ENCODE measurements around the gene EPHA10. TPM values are rescaled to one million over a fixed set of nuclear protein-coding genes. Genes with fewer than 3 reads are reported as not detected.
"Not testable (repeated sequence)": the region's sequence is repeated elsewhere in the genome, so short reads cannot be mapped to it uniquely, and the experiment has no call there.

The EPHA10 gene
- total RNA-seq, 2 experiments from 2014 or later, result not detected

DNA sequence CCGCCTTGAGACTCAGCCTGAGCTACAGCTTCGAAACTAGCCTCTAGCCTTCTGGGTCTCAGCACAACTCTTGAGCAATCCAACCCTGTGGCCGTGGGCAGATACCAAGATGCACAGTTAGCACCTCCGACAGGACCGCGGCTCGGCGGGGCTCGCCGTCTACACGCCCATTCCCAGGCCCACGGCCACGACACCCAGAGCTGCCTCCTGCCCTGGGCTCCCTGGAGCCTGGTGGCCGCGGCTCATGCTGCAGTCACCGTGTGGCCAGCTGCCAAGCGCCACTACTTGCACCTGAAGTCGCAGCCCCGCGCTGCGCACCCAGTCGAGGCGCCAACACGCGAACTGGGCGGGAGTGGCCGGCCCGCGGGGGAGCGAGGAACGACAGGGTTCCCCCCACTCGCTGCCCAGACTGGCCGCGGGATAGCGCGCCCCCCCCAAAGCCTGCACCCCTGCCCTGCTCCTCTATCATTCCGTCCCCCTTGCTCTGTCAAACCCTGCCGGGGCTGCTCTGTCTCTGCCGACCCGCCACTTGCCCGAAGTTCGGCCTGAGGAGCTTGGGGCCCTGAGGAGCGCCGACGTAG is 73.3 kb downstream of the EPHA10 start:
- DNase-seq (peak in 8 of 14 experiments; percentile 4 to 65 (median 12)), ATAC-seq (ENCODE audit: poor library complexity) (no peak)
- Mint-ChIP-seq H3K4me3 (peak overlapping the region; percentile 98), H3K27me3 (no peaks in the 10 kb centered on the region), H3K36me3 (ENCODE audit: low read depth) (peaks cover 17% of the 10 kb centered on the region), H3K4me1 (ENCODE audit: low read depth) (peaks cover 37% of the 10 kb centered on the region), H3K27ac (peak overlapping the region; percentile 90), H3K9me3 (no peaks in the 10 kb centered on the region)
- TF ChIP-seq, protein P1, sequence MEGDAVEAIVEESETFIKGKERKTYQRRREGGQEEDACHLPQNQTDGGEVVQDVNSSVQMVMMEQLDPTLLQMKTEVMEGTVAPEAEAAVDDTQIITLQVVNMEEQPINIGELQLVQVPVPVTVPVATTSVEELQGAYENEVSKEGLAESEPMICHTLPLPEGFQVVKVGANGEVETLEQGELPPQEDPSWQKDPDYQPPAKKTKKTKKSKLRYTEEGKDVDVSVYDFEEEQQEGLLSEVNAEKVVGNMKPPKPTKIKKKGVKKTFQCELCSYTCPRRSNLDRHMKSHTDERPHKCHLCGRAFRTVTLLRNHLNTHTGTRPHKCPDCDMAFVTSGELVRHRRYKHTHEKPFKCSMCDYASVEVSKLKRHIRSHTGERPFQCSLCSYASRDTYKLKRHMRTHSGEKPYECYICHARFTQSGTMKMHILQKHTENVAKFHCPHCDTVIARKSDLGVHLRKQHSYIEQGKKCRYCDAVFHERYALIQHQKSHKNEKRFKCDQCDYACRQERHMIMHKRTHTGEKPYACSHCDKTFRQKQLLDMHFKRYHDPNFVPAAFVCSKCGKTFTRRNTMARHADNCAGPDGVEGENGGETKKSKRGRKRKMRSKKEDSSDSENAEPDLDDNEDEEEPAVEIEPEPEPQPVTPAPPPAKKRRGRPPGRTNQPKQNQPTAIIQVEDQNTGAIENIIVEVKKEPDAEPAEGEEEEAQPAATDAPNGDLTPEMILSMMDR (IDR thresholded peaks at IDR 0.05), result no peak
- Histone ChIP-seq H3K4me1 (ENCODE audit: insufficient read depth, low read length) (peaks cover 41% of the 10 kb centered on the region), H3K4me3 (ENCODE audit: low read length) (peak overlapping the region; percentile 73), H3K9me3 (ENCODE audit: control insufficient read depth in 1 of 2, insufficient read depth in 1 of 2, low read length in 2 of 2) (no peaks in the 10 kb centered on the region), H3K36me3 (ENCODE audit: insufficient read depth, low read length) (peaks cover 5% of the 10 kb centered on the region), H3K27ac (ENCODE audit: low read depth in 1 of 2, low read length in 2 of 2) (peak overlapping the region in 1 of 2 donors; percentile 46), H3K27me3 (ENCODE audit: control insufficient read depth in 1 of 2, insufficient read depth in 2 of 2, low read length in 2 of 2) (no peaks in the 10 kb centered on the region)
- intact Hi-C loops (cut with DNase I, micrococcal nuclease), result loop anchor here (1.0 to 10.0 kb wide), 12 partner anchors 115 to 1239 kb away; partner anchors contain the start of genes C1orf122 (in 2 of the 2), UTP11 (in 2 of the 2), MRPS15 (in 1 of the 2) and MTF1 (in 1 of the 2)
- CTCF ChIA-PET, result interaction anchor here (0.8 to 1.9 kb wide), 5 partner anchors 88 to 178 kb away, joined by 3 to 8 read pairs (median 4); partner anchors contain the start of genes GNL2, MEAF6, MTF1 and YRDC
- POLR2A ChIA-PET, result interaction anchor here (1.1 to 2.6 kb wide), 4 partner anchors 17 to 177 kb away, joined by 4 to 13 read pairs (median 5); partner anchors contain the start of genes C1orf122, MEAF6, MTF1 and YRDC

DNA sequence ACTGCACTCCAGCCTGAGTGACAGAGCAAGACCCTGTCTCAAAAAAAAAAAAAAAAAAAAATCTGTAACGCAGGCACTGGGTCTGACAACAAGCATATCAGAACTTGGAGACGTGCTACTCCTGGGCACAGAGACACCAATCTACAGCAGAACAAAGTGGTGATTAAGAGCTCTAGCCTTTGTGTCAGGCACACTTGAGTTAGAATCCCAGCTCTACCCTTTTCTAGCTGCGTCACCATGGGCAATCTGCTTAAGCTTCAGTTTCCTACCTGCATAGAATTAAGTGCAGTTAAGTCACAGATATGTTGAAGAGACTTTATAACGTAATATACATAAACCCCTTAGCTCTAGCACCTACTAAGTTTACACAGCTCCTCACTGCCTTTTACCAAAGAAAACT is 76.0 kb downstream of the EPHA10 start:
- H3K27ac Mint-ChIP-seq, result peak overlapping the region; percentile 77
- no peaks in the 10 kb centered on the region for H3K27me3 Mint-ChIP-seq
- peak overlapping the region; percentile 90 for H3K4me3 Mint-ChIP-seq
- H3K27ac ChIP-seq (ENCODE audit: low read depth in 1 of 2, low read length in 2 of 2), result no peak overlapping the region
- peaks cover 37% of the 10 kb centered on the region for H3K4me1 Mint-ChIP-seq (ENCODE audit: low read depth)
- ChIA-PET POLR2A (interaction anchor here (0.8 kb wide), 1 partner anchor 124 kb away, joined by 3 read pairs; no protein-coding TSS in a partner anchor), CTCF (interaction anchor here (1.2 to 1.4 kb wide), 2 partner anchors 86 to 174 kb away, joined by 3 to 8 read pairs; partner anchors contain the start of gene MEAF6)
- TF ChIP-seq, protein P1 (IDR thresholded peaks at IDR 0.05), result no peak
- intact Hi-C loops (cut with DNase I, micrococcal nuclease), result loop anchor here in 1 of 2 experiments (5.0 kb wide), 2 partner anchors 243 to 1888 kb away; partner anchors contain the start of gene PABPC4
- no peaks in the 10 kb centered on the region for H3K9me3 ChIP-seq (ENCODE audit: control insufficient read depth in 1 of 2, insufficient read depth in 1 of 2, low read length in 2 of 2)
- H3K4me1 ChIP-seq (ENCODE audit: insufficient read depth, low read length), result peaks cover 41% of the 10 kb centered on the region
- ATAC-seq (ENCODE audit: poor library complexity) (no peak), DNase-seq (no peak)
- no peak overlapping the region for H3K4me3 ChIP-seq (ENCODE audit: low read length)
- H3K36me3 ChIP-seq (ENCODE audit: insufficient read depth, low read length), result peaks cover 28% of the 10 kb centered on the region
- peaks cover 40% of the 10 kb centered on the region for H3K36me3 Mint-ChIP-seq (ENCODE audit: low read depth)
- no peaks in the 10 kb centered on the region for H3K27me3 ChIP-seq (ENCODE audit: control insufficient read depth in 1 of 2, insufficient read depth in 2 of 2, low read length in 2 of 2)
- H3K9me3 Mint-ChIP-seq, result no peaks in the 10 kb centered on the region

DNA sequence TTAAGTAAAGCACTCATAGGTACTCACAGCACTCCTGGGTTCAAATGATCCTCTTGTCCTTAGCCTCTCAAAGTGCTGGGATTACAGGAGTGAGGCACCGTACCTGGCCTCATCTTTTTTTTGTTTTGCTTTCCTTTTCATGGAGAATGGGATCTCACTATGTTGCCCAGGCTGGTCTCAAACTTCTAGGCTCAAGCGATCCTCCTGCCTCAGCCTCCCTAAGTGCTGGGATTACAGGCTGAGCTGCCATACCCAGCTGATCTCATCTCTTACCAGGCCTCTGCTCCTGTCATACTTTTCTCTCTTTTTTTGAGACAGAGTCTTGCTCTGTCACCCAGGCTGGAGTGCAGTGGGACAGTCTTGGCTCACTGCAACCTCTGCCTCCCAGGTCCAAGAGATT is 77.2 kb downstream of the EPHA10 start:
- H3K27ac Mint-ChIP-seq; H3K4me3 Mint-ChIP-seq; H3K9me3 Mint-ChIP-seq; H3K27me3 ChIP-seq (ENCODE audit: control insufficient read depth in 1 of 2, insufficient read depth in 2 of 2, low read length in 2 of 2); H3K9me3 ChIP-seq (ENCODE audit: control insufficient read depth in 1 of 2, insufficient read depth in 1 of 2, low read length in 2 of 2); CTCF ChIA-PET; H3K27me3 Mint-ChIP-seq; DNase-seq; POLR2A ChIA-PET; H3K4me3 ChIP-seq (ENCODE audit: low read length); H3K27ac ChIP-seq (ENCODE audit: low read depth in 1 of 2, low read length in 2 of 2); ATAC-seq (ENCODE audit: poor library complexity): not testable (repeated sequence)
- intact Hi-C loops (cut with DNase I, micrococcal nuclease), result loop anchor here in 1 of 2 experiments (5.0 kb wide), 2 partner anchors 245 to 1890 kb away; partner anchors contain the start of gene PABPC4
- Histone ChIP-seq H3K36me3 (ENCODE audit: insufficient read depth, low read length) (peaks cover 40% of the 10 kb centered on the region), H3K4me1 (ENCODE audit: insufficient read depth, low read length) (peaks cover 38% of the 10 kb centered on the region)
- H3K4me1 Mint-ChIP-seq (ENCODE audit: low read depth), result peaks cover 38% of the 10 kb centered on the region
- H3K36me3 Mint-ChIP-seq (ENCODE audit: low read depth), result peaks cover 52% of the 10 kb centered on the region
